Loucy (cell line): ENCODE measurements around the gene NSUN6.

Experiments used
- H2AFZ ChIP-seq: fragments of 200-600 bp; sonication (generic); 2 replicates; pipeline ENCODE4 v1.6.0; 2016; ENCODE audit warnings: antibody characterized with exemption, mild to moderate bottlenecking, low read length, moderate library complexity
- H3F3A ChIP-seq: fragments of 200-600 bp; 2 replicates; pipeline ENCODE4 v1.6.0; 2016; ENCODE audit warnings: antibody characterized with exemption, low read depth, mild to moderate bottlenecking
- H3K27me3 ChIP-seq: fragments of 200-600 bp; sonication (generic); 2 replicates; pipeline ENCODE4 v1.6.1; 2014; ENCODE audit warnings: low read length, mild to moderate bottlenecking; ENCODE audit not compliant: insufficient read depth, poor library complexity, severe bottlenecking
- H3K36me3 ChIP-seq: fragments of 200-600 bp; sonication (generic); 2 replicates; pipeline ENCODE4 v1.6.1; 2016; ENCODE audit warnings: low read length; ENCODE audit not compliant: insufficient read depth
- H3K4me1 ChIP-seq: fragments of 200-600 bp; sonication (generic); 2 replicates; pipeline ENCODE4 v1.5.1; 2014; ENCODE audit warnings: low read length, mild to moderate bottlenecking; ENCODE audit not compliant: insufficient read depth, poor library complexity, severe bottlenecking
- H3K4me2 ChIP-seq: fragments of 200-600 bp; sonication (generic); 2 replicates; pipeline ENCODE4 v1.6.0; 2014; ENCODE audit warnings: antibody characterized with exemption, low read length, low read depth, mild to moderate bottlenecking; ENCODE audit not compliant: poor library complexity, severe bottlenecking
- H3K4me3 ChIP-seq: fragments of 200-600 bp; sonication (generic); 2 replicates; pipeline ENCODE4 v1.5.1; 2014; ENCODE audit warnings: low read length, mild to moderate bottlenecking, mixed read lengths; ENCODE audit not compliant: poor library complexity, severe bottlenecking
- H3K79me2 ChIP-seq: fragments of 200-600 bp; sonication (generic); 2 replicates; pipeline ENCODE4 v1.6.1; 2014; ENCODE audit warnings: low read length; ENCODE audit not compliant: insufficient read depth
- H3K9ac ChIP-seq: fragments of 200-600 bp; sonication (generic); 2 replicates; pipeline ENCODE4 v1.6.0; 2014; ENCODE audit warnings: mild to moderate bottlenecking, low read depth, low read length, moderate library complexity; ENCODE audit not compliant: poor library complexity, severe bottlenecking
- H3K9me2 ChIP-seq: fragments of 200-600 bp; sonication (generic); replicated peaks from 2 replicates; pipeline ENCODE4 v1.6.1; 2016; ENCODE audit warnings: low read depth, low read length, mixed read lengths
- H3K9me3 ChIP-seq: fragments of 200-600 bp; sonication (generic); 2 replicates; pipeline ENCODE4 v1.6.1; 2014; ENCODE audit warnings: mild to moderate bottlenecking, antibody characterized with exemption, low read length, low read depth; ENCODE audit not compliant: insufficient read depth
- H4K20me1 ChIP-seq: fragments of 200-600 bp; sonication (generic); 2 replicates; pipeline ENCODE4 v1.6.0; 2014; ENCODE audit warnings: antibody characterized with exemption, low read length, mild to moderate bottlenecking; ENCODE audit not compliant: insufficient read depth, poor library complexity, severe bottlenecking
- EZH2phosphoT487 ChIP-seq: fragments of 200-600 bp; IDR thresholded peaks from 2 replicates; pipeline ENCODE4 v1.6.1; 2018; ENCODE audit warnings: antibody characterized with exemption, mild to moderate bottlenecking, moderate library complexity, borderline replicate concordance
- TF ChIP-seq, protein P1 (sequence below): fragments of 200-600 bp; sonication (generic); conservative IDR thresholded peaks from 2 replicates; pipeline ENCODE4 v1.5.1; 2014; ENCODE audit warnings: mild to moderate bottlenecking, antibody characterized with exemption, low read length

The NSUN6 gene

DNA sequence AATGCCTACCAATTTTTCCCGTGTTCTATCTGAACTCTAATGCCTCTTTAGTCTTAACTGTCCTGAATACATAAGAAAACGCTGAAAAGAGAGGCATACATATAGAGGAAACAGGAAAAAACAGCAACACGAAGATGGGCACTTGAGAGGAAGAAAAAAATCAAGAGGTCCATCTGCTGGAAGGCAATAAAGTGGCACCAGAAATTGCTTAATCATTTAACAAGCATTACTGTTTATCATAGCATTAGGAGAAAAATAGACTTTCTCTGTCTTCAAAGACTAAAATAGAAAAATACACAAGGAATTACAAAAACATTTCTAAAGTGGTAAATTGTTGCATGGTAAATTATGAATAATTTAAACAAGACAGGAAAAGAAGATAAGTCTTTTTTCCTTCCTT is 35.0 kb downstream of the NSUN6 start:
- Histone ChIP-seq H3K9ac (no peak overlapping the region), H3F3A (no peaks in the 10 kb centered on the region), H3K9me3 (no peaks in the 10 kb centered on the region), H2AFZ (no peak overlapping the region), H3K36me3 (peaks cover 50% of the 10 kb centered on the region; the same call in 1 of the 2 replicates), H4K20me1 (no peaks in the 10 kb centered on the region), H3K79me2 (no peaks in the 10 kb centered on the region), H3K27me3 (no peaks in the 10 kb centered on the region), H3K9me2 (no peaks in the 10 kb centered on the region), H3K4me1 (no peaks in the 10 kb centered on the region), H3K4me2 (no peak overlapping the region), H3K4me3 (no peak overlapping the region)
- TF ChIP-seq EZH2phosphoT487: no peak
- TF ChIP-seq, protein P1, sequence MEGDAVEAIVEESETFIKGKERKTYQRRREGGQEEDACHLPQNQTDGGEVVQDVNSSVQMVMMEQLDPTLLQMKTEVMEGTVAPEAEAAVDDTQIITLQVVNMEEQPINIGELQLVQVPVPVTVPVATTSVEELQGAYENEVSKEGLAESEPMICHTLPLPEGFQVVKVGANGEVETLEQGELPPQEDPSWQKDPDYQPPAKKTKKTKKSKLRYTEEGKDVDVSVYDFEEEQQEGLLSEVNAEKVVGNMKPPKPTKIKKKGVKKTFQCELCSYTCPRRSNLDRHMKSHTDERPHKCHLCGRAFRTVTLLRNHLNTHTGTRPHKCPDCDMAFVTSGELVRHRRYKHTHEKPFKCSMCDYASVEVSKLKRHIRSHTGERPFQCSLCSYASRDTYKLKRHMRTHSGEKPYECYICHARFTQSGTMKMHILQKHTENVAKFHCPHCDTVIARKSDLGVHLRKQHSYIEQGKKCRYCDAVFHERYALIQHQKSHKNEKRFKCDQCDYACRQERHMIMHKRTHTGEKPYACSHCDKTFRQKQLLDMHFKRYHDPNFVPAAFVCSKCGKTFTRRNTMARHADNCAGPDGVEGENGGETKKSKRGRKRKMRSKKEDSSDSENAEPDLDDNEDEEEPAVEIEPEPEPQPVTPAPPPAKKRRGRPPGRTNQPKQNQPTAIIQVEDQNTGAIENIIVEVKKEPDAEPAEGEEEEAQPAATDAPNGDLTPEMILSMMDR: peak; percentile 46

GRCh38 chr10:18615618-18616017 is 35.8 kb downstream of the NSUN6 start:
- TF ChIP-seq, protein P1: no peak
- TF ChIP-seq EZH2phosphoT487: no peak
- Histone ChIP-seq H4K20me1 (no peaks in the 10 kb centered on the region), H3F3A (no peaks in the 10 kb centered on the region), H3K27me3 (no peaks in the 10 kb centered on the region), H3K4me1 (no peaks in the 10 kb centered on the region), H3K9me3 (no peaks in the 10 kb centered on the region), H2AFZ (no peak overlapping the region), H3K79me2 (no peaks in the 10 kb centered on the region), H3K9ac (no peak overlapping the region), H3K4me2 (no peak overlapping the region), H3K9me2 (no peaks in the 10 kb centered on the region), H3K4me3 (no peak overlapping the region), H3K36me3 (peaks cover 45% of the 10 kb centered on the region; the same call in 1 of the 2 replicates)

DNA sequence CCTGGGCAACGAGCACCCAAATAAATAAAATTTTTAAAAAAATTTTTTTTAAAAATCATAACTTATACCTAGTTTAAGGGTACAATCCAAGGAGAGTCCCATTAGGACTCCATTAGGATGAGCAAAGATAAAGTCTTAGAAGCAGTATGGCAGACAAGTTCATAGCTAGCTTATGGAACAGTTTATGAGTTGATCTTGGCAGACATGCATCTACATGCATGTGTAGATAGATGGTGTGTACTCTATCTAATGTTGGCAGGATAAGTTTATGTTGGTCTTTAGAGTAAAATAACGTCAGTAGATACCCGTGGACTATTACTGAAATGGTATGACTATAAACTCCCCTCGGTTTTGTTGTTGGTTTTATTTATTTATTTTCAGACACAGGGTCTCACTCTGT is 40.2 kb downstream of the NSUN6 start:
- no peaks in the 10 kb centered on the region for H3K27me3 ChIP-seq
- H3K9me2 ChIP-seq: no peaks in the 10 kb centered on the region
- peaks cover 4% of the 10 kb centered on the region for H3K4me1 ChIP-seq
- no peak overlapping the region for H3K4me2 ChIP-seq
- no peaks in the 10 kb centered on the region for H4K20me1 ChIP-seq
- H3K9me3 ChIP-seq: no peaks in the 10 kb centered on the region
- H2AFZ ChIP-seq: no peak overlapping the region
- H3K4me3 ChIP-seq: no peak overlapping the region
- no peak overlapping the region for H3K9ac ChIP-seq
- H3K36me3 ChIP-seq: peaks cover 47% of the 10 kb centered on the region; the same call in 1 of the 2 replicates
- H3F3A ChIP-seq: no peaks in the 10 kb centered on the region
- TF ChIP-seq EZH2phosphoT487: no peak
- TF ChIP-seq, protein P1: no peak
- no peaks in the 10 kb centered on the region for H3K79me2 ChIP-seq
